ENCODE results near the gene HRCT1. TPM values are rescaled to one million over a fixed set of nuclear protein-coding genes. Genes with fewer than 3 reads are reported as not detected.

The HRCT1 gene
- total and polyA plus RNA-seq, 2 experiments from 2014 or later, result not detected

DNA sequence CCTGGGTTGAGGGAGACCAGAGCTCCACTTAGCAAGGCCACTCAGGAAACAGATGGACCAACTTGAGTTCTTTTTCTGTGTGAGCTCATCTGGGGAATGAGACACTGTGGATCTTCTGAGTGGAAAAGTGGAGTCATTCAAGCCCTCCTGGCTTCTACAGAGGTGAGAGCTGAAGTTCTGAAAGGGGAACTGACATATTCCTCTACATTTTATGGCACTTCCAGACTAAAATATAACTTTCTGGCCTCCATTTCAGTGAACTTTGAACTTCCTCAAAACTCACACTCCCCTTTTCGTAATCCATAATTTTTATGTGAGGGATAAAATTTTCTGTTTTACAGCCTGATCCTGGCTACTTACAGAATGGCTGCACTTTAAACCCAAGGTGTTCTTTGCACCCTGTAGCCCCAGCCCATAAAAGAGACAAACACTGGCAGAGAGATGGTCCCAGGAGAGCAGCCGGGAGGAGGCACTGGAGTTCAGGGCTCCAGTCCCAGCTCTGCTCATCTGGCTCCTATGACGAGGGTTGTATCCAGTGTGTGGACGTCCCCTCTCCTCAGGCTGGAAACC is 14.1 kb downstream of the HRCT1 start:
- DNase-seq (ENCODE audit: low spot score) (no peak), ATAC-seq (no peak)
- peaks cover 13% of the 10 kb centered on the region; the same call in 2 of the 3 replicates for H3K4me1 Mint-ChIP-seq
- TF ChIP-seq, protein P1, sequence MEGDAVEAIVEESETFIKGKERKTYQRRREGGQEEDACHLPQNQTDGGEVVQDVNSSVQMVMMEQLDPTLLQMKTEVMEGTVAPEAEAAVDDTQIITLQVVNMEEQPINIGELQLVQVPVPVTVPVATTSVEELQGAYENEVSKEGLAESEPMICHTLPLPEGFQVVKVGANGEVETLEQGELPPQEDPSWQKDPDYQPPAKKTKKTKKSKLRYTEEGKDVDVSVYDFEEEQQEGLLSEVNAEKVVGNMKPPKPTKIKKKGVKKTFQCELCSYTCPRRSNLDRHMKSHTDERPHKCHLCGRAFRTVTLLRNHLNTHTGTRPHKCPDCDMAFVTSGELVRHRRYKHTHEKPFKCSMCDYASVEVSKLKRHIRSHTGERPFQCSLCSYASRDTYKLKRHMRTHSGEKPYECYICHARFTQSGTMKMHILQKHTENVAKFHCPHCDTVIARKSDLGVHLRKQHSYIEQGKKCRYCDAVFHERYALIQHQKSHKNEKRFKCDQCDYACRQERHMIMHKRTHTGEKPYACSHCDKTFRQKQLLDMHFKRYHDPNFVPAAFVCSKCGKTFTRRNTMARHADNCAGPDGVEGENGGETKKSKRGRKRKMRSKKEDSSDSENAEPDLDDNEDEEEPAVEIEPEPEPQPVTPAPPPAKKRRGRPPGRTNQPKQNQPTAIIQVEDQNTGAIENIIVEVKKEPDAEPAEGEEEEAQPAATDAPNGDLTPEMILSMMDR (conservative IDR thresholded peaks at IDR 0.05; ENCODE audit: low read depth in 2 of 2), result 0 out of 4 replicates have a peak, but pooled peaks of 1 of the 2 experiments have one; percentile 1
- no peak for TF ChIP-seq NANOG (IDR thresholded peaks at IDR 0.05; ENCODE audit: borderline replicate concordance)
- TF ChIP-seq, protein P2, sequence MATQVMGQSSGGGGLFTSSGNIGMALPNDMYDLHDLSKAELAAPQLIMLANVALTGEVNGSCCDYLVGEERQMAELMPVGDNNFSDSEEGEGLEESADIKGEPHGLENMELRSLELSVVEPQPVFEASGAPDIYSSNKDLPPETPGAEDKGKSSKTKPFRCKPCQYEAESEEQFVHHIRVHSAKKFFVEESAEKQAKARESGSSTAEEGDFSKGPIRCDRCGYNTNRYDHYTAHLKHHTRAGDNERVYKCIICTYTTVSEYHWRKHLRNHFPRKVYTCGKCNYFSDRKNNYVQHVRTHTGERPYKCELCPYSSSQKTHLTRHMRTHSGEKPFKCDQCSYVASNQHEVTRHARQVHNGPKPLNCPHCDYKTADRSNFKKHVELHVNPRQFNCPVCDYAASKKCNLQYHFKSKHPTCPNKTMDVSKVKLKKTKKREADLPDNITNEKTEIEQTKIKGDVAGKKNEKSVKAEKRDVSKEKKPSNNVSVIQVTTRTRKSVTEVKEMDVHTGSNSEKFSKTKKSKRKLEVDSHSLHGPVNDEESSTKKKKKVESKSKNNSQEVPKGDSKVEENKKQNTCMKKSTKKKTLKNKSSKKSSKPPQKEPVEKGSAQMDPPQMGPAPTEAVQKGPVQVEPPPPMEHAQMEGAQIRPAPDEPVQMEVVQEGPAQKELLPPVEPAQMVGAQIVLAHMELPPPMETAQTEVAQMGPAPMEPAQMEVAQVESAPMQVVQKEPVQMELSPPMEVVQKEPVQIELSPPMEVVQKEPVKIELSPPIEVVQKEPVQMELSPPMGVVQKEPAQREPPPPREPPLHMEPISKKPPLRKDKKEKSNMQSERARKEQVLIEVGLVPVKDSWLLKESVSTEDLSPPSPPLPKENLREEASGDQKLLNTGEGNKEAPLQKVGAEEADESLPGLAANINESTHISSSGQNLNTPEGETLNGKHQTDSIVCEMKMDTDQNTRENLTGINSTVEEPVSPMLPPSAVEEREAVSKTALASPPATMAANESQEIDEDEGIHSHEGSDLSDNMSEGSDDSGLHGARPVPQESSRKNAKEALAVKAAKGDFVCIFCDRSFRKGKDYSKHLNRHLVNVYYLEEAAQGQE (IDR thresholded peaks at IDR 0.05; ENCODE audit: unreplicated experiment), result no peak
- no peak for TF ChIP-seq JUNB (IDR thresholded peaks at IDR 0.05; ENCODE audit: unreplicated experiment)
- TF ChIP-seq, protein P3, sequence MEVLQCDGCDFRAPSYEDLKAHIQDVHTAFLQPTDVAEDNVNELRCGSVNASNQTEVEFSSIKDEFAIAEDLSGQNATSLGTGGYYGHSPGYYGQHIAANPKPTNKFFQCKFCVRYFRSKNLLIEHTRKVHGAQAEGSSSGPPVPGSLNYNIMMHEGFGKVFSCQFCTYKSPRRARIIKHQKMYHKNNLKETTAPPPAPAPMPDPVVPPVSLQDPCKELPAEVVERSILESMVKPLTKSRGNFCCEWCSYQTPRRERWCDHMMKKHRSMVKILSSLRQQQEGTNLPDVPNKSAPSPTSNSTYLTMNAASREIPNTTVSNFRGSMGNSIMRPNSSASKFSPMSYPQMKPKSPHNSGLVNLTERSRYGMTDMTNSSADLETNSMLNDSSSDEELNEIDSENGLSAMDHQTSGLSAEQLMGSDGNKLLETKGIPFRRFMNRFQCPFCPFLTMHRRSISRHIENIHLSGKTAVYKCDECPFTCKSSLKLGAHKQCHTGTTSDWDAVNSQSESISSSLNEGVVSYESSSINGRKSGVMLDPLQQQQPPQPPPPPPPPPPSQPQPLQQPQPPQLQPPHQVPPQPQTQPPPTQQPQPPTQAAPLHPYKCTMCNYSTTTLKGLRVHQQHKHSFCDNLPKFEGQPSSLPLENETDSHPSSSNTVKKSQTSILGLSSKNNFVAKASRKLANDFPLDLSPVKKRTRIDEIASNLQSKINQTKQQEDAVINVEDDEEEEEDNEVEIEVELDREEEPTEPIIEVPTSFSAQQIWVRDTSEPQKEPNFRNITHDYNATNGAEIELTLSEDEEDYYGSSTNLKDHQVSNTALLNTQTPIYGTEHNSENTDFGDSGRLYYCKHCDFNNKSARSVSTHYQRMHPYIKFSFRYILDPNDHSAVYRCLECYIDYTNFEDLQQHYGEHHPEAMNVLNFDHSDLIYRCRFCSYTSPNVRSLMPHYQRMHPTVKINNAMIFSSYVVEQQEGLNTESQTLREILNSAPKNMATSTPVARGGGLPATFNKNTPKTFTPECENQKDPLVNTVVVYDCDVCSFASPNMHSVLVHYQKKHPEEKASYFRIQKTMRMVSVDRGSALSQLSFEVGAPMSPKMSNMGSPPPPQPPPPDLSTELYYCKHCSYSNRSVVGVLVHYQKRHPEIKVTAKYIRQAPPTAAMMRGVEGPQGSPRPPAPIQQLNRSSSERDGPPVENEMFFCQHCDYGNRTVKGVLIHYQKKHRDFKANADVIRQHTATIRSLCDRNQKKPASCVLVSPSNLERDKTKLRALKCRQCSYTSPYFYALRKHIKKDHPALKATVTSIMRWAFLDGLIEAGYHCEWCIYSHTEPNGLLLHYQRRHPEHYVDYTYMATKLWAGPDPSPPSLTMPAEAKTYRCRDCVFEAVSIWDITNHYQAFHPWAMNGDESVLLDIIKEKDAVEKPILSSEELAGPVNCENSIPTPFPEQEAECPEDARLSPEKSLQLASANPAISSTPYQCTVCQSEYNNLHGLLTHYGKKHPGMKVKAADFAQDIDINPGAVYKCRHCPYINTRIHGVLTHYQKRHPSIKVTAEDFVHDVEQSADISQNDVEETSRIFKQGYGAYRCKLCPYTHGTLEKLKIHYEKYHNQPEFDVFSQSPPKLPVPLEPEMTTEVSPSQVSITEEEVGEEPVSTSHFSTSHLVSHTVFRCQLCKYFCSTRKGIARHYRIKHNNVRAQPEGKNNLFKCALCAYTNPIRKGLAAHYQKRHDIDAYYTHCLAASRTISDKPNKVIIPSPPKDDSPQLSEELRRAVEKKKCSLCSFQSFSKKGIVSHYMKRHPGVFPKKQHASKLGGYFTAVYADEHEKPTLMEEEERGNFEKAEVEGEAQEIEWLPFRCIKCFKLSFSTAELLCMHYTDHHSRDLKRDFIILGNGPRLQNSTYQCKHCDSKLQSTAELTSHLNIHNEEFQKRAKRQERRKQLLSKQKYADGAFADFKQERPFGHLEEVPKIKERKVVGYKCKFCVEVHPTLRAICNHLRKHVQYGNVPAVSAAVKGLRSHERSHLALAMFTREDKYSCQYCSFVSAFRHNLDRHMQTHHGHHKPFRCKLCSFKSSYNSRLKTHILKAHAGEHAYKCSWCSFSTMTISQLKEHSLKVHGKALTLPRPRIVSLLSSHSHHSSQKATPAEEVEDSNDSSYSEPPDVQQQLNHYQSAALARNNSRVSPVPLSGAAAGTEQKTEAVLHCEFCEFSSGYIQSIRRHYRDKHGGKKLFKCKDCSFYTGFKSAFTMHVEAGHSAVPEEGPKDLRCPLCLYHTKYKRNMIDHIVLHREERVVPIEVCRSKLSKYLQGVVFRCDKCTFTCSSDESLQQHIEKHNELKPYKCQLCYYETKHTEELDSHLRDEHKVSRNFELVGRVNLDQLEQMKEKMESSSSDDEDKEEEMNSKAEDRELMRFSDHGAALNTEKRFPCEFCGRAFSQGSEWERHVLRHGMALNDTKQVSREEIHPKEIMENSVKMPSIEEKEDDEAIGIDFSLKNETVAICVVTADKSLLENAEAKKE (CRISPR knock-in tag; IDR thresholded peaks at IDR 0.05), result no peak
- Histone ChIP-seq H3K4me1 (ENCODE audit: insufficient read depth) (peaks cover 3% of the 10 kb centered on the region; the same call in 1 of the 2 replicates), H3K9me2 (ENCODE audit: insufficient read depth) (no peaks in the 10 kb centered on the region), H3F3A (replicated peaks; ENCODE audit: low read depth) (no peaks in the 10 kb centered on the region), H4K20me1 (replicated peaks; ENCODE audit: insufficient read depth) (no peaks in the 10 kb centered on the region), H3K4me2 (no peak overlapping the region), H3K4me3 (no peak overlapping the region), H3K79me2 (replicated peaks; ENCODE audit: insufficient read depth) (no peaks in the 10 kb centered on the region), H3K27ac (ENCODE audit: low read depth) (no peak overlapping the region), H3K36me3 (ENCODE audit: insufficient read depth) (no peaks in the 10 kb centered on the region), H2AFZ (no peak overlapping the region), H3K27me3 (ENCODE audit: insufficient read depth) (no peaks in the 10 kb centered on the region)
- no peaks in the 10 kb centered on the region for H3K9me3 Mint-ChIP-seq
- H3K27ac Mint-ChIP-seq, result no peak overlapping the region
- H3K27me3 Mint-ChIP-seq (ENCODE audit: insufficient read depth, low read depth, poor library complexity), result no peaks in the 10 kb centered on the region
- H3K36me3 Mint-ChIP-seq (ENCODE audit: low read depth), result no peaks in the 10 kb centered on the region
- H3K4me3 Mint-ChIP-seq, result no peak overlapping the region
